IMR-90 (cell line): Measurements from ENCODE around the gene TBPL1. TPM values are rescaled to one million over a fixed set of nuclear protein-coding genes. Genes with fewer than 3 reads are reported as not detected.

Experiments
- ATAC-seq: fragments of 200-7000 bp; cut with Tn5 transposase; 2 replicates; pipeline ENCODE4 v1.9.1; 2020; ENCODE audit warnings: low read depth, mild to moderate bottlenecking, moderate library complexity
- BruUV-seq: library from RNA; stranded (reverse); fragments of 400-500 nt; replicated peaks from 2 replicates; lab custom pipeline; 2021; lab: Mats Ljungman, UMichigan
- CTCF ChIA-PET: fragments of 300-600 bp; formaldehyde crosslinking; extraction: SDS; loops from one replicate; lab custom pipeline; 2021; ENCODE audit warnings: antibody characterized with exemption; lab: Yijun Ruan, JAX
- POLR2A ChIA-PET: fragments of 300-600 bp; sonication (Branson Sonifier 250); formaldehyde crosslinking; loops from one replicate; lab custom pipeline; 2022; ENCODE audit warnings: antibody characterized with exemption; ENCODE audit not compliant: unreplicated experiment; lab: Charles Lee
- DNase-seq: peaks from one replicate; pipeline ENCODE4 v3.0.0; 2013
- H2AFZ ChIP-seq: replicated peaks from 2 replicates; pipeline ENCODE3; 2013; ENCODE audit warnings: low read length, mild to moderate bottlenecking; ENCODE audit not compliant: poor library complexity
- H2AK5ac ChIP-seq: 2 replicates; pipeline ENCODE4 v1.6.1; 2013; ENCODE audit warnings: low read depth, low read length, inconsistent platforms
- H2AK9ac ChIP-seq: replicated peaks from 2 replicates; pipeline ENCODE3; 2013; ENCODE audit warnings: mild to moderate bottlenecking, low read depth, low read length, moderate library complexity; ENCODE audit not compliant: poor library complexity
- H2BK120ac ChIP-seq: 2 replicates; pipeline ENCODE4 v1.6.1; 2013; ENCODE audit warnings: low read depth, low read length, inconsistent platforms
- H2BK15ac ChIP-seq: 3 replicates; pipeline ENCODE4 v1.6.1; 2013; ENCODE audit warnings: low read depth, low read length, inconsistent platforms
- H2BK20ac ChIP-seq: 2 replicates; pipeline ENCODE4 v1.6.1; 2013; ENCODE audit warnings: low read depth, mild to moderate bottlenecking, inconsistent platforms, low read length, moderate library complexity
- H2BK5ac ChIP-seq: 2 replicates; pipeline ENCODE4 v1.6.1; 2013; ENCODE audit warnings: mild to moderate bottlenecking, low read depth, low read length, inconsistent platforms; ENCODE audit not compliant: poor library complexity, severe bottlenecking
- H3K14ac ChIP-seq: replicated peaks from 2 replicates; pipeline ENCODE4 v1.6.1; 2013; ENCODE audit warnings: low read depth, low read length, inconsistent platforms
- H3K18ac ChIP-seq: 2 replicates; pipeline ENCODE4 v1.6.1; 2013; ENCODE audit warnings: low read depth, low read length, control low read depth
- H3K23ac ChIP-seq: 2 replicates; pipeline ENCODE4 v1.6.1; 2013; ENCODE audit warnings: low read depth, low read length, inconsistent platforms
- H3K27ac ChIP-seq: 2 replicates; pipeline ENCODE4 v1.5.1; 2013; ENCODE audit warnings: mild to moderate bottlenecking, control low read depth, low read length; ENCODE audit not compliant: insufficient read depth
- H3K27me3 ChIP-seq: 2 replicates; pipeline ENCODE4 v1.6.1; 2013; ENCODE audit warnings: low read length; ENCODE audit not compliant: control insufficient read depth, insufficient read depth
- H3K36me3 ChIP-seq: 2 replicates; pipeline ENCODE4 v1.6.1; 2013; ENCODE audit warnings: low read length, mixed read lengths; ENCODE audit not compliant: control insufficient read depth, insufficient read depth
- H3K4ac ChIP-seq: 2 replicates; pipeline ENCODE4 v1.6.1; 2013; ENCODE audit warnings: low read depth, low read length, inconsistent platforms
- H3K4me1 ChIP-seq: 2 replicates; pipeline ENCODE4 v1.6.1; 2013; ENCODE audit warnings: low read length, mixed read lengths; ENCODE audit not compliant: control insufficient read depth, insufficient read depth
- H3K4me2 ChIP-seq: 2 replicates; pipeline ENCODE4 v1.6.1; 2013; ENCODE audit warnings: low read depth, mild to moderate bottlenecking, control low read depth, low read length, moderate library complexity
- H3K4me3 ChIP-seq: 2 replicates; pipeline ENCODE4 v1.5.1; 2013; ENCODE audit warnings: low read depth, mild to moderate bottlenecking, control low read depth, low read length, moderate library complexity; ENCODE audit not compliant: insufficient read depth
- H3K56ac ChIP-seq: 2 replicates; pipeline ENCODE4 v1.6.1; 2013; ENCODE audit warnings: low read length, inconsistent platforms; ENCODE audit not compliant: insufficient read depth; ENCODE audit errors: extremely low read depth
- H3K79me1 ChIP-seq, 2 experiments: 2 replicates each; pipeline ENCODE4 v1.6.1; 2013; ENCODE audit warnings: low read length in 2 of 2, inconsistent platforms in 1 of 2, low read depth in 1 of 2
- H3K9ac ChIP-seq: 2 replicates; pipeline ENCODE4 v1.6.1; 2013; ENCODE audit warnings: low read depth, low read length, control low read depth
- H3K9me1 ChIP-seq: 2 replicates; pipeline ENCODE4 v1.6.1; 2013; ENCODE audit warnings: low read length, inconsistent platforms; ENCODE audit not compliant: insufficient read depth
- H3K9me3 ChIP-seq: 2 replicates; pipeline ENCODE4 v1.6.1; 2013; ENCODE audit warnings: low read length; ENCODE audit not compliant: control insufficient read depth, insufficient read depth
- H4K20me1 ChIP-seq: 2 replicates; pipeline ENCODE4 v1.6.1; 2013; ENCODE audit warnings: low read length, inconsistent platforms; ENCODE audit not compliant: insufficient read depth
- H4K5ac ChIP-seq: 2 replicates; pipeline ENCODE4 v1.6.1; 2013; ENCODE audit warnings: mild to moderate bottlenecking, low read depth, low read length, control low read depth
- H4K8ac ChIP-seq, 2 experiments: 2 replicates each; pipeline ENCODE4 v1.6.1; 2013; ENCODE audit warnings: low read depth in 2 of 2, low read length in 2 of 2, control low read depth in 1 of 2, inconsistent platforms in 1 of 2
- H4K91ac ChIP-seq: 2 replicates; pipeline ENCODE4 v1.6.1; 2013; ENCODE audit warnings: low read depth, low read length, inconsistent platforms; ENCODE audit not compliant: insufficient read depth
- BHLHE40 ChIP-seq: fragments of 150-350 bp; IDR thresholded peaks from 2 replicates; pipeline ENCODE4 v1.6.1; 2016; ENCODE audit warnings: mild to moderate bottlenecking, low read depth, low read length
- CEBPB ChIP-seq: IDR thresholded peaks from 2 replicates; pipeline ENCODE4 v1.6.1; 2012; ENCODE audit warnings: low read depth, low read length, improper control_type of control experiment
- CHD1 ChIP-seq: IDR thresholded peaks from 2 replicates; pipeline ENCODE4 v1.6.1; 2012; ENCODE audit warnings: low read depth, low read length, improper control_type of control experiment
- CTCF ChIP-seq: conservative IDR thresholded peaks from 2 replicates; pipeline ENCODE4 v1.5.1; 2012; ENCODE audit warnings: mild to moderate bottlenecking, low read depth, low read length, improper control_type of control experiment
- FOS ChIP-seq: fragments of 150-350 bp; IDR thresholded peaks from 2 replicates; pipeline ENCODE4 v1.6.1; 2016; ENCODE audit warnings: low read depth, low read length
- MAFK ChIP-seq: IDR thresholded peaks from 2 replicates; pipeline ENCODE4 v1.6.1; 2012; ENCODE audit warnings: low read depth, low read length, improper control_type of control experiment
- MAZ ChIP-seq: IDR thresholded peaks from 2 replicates; pipeline ENCODE4 v1.6.1; 2012; ENCODE audit warnings: low read depth, mild to moderate bottlenecking, low read length, improper control_type of control experiment, moderate library complexity, borderline replicate concordance
- MXI1 ChIP-seq: IDR thresholded peaks from 2 replicates; pipeline ENCODE4 v1.6.1; 2012; ENCODE audit warnings: low read depth, mild to moderate bottlenecking, low read length, moderate library complexity, borderline replicate concordance
- NFE2L2 ChIP-seq: fragments of 150-350 bp; IDR thresholded peaks from 2 replicates; pipeline ENCODE4 v1.6.1; 2016; ENCODE audit warnings: low read depth, mild to moderate bottlenecking, low read length
- POLR2A ChIP-seq: IDR thresholded peaks from 2 replicates; pipeline ENCODE4 v1.6.1; 2012; ENCODE audit warnings: mild to moderate bottlenecking, low read depth, low read length
- RAD21 ChIP-seq: IDR thresholded peaks from 2 replicates; pipeline ENCODE4 v1.6.1; 2012; ENCODE audit warnings: low read length, improper control_type of control experiment
- RCOR1 ChIP-seq: IDR thresholded peaks from 2 replicates; pipeline ENCODE4 v1.6.1; 2012; ENCODE audit warnings: mild to moderate bottlenecking, low read length, improper control_type of control experiment; ENCODE audit not compliant: insufficient replicate concordance
- RFX5 ChIP-seq: IDR thresholded peaks from 2 replicates; pipeline ENCODE4 v1.8.0; 2012; ENCODE audit warnings: low read depth, mild to moderate bottlenecking, low read length, moderate library complexity
- SMC3 ChIP-seq: fragments of 150-350 bp; IDR thresholded peaks from 2 replicates; pipeline ENCODE4 v1.6.1; 2016; ENCODE audit warnings: low read depth, mild to moderate bottlenecking, antibody characterized with exemption, low read length, moderate library complexity
- USF2 ChIP-seq: fragments of 150-350 bp; IDR thresholded peaks from 2 replicates; pipeline ENCODE4 v1.6.1; 2017; ENCODE audit warnings: mild to moderate bottlenecking, antibody characterized with exemption, low read length, low read depth
- WGBS, 2 experiments: methylation state at CpG; one replicate each; pipeline versions ENCODE4 v1.1.5 to v1.1.7; 2013; ENCODE audit warnings: missing lambda C conversion rate in 2 of 2; ENCODE audit not compliant: insufficient read length in 1 of 2; ENCODE audit errors: extremely low coverage in 2 of 2; 5-methylcytosine and 5-hydroxymethylcytosine counted together
- dilution Hi-C: fragments of 300-500 bp; cut with HindIII; formaldehyde crosslinking; loops from one replicate; pipeline ENCODE4 v1.14.3; 2018; ENCODE audit warnings: low sequenced_read_pairs; ENCODE audit not compliant: unreplicated experiment
- in situ Hi-C: fragments of 300-500 bp; cut with MboI; formaldehyde crosslinking; loops from 3 replicates; pipeline ENCODE4 v1.14.3; 2019; ENCODE audit warnings: low sequenced_read_pairs, inconsistent platforms, mixed read lengths
- intact Hi-C: fragments of 100-400 bp; cut with micrococcal nuclease; formaldehyde crosslinking; loops from 2 replicates; pipeline ENCODE4 v1.10.0; 2022
- polyA plus RNA-seq, 3 experiments: library from polyadenylated mRNA; depleted of rRNA; stranded (reverse); fragments of >200 nt; gene quantifications; 2 replicates each; pipeline ENCODE4 v1.2.3, GENCODE V29; 2012; ENCODE audit warnings: low replicate concordance in 1 of 3
- total RNA-seq: library from RNA; depleted of rRNA; stranded (reverse); fragments of >200 nt; gene quantifications from 2 replicates; pipeline ENCODE4 v1.2.3, GENCODE V29; 2012

TBPL1 gene
- total and polyA plus RNA-seq, 2 of the 4 experiments (the other 2 are of a cell fraction): 25.6 to 32.5 TPM

DNA sequence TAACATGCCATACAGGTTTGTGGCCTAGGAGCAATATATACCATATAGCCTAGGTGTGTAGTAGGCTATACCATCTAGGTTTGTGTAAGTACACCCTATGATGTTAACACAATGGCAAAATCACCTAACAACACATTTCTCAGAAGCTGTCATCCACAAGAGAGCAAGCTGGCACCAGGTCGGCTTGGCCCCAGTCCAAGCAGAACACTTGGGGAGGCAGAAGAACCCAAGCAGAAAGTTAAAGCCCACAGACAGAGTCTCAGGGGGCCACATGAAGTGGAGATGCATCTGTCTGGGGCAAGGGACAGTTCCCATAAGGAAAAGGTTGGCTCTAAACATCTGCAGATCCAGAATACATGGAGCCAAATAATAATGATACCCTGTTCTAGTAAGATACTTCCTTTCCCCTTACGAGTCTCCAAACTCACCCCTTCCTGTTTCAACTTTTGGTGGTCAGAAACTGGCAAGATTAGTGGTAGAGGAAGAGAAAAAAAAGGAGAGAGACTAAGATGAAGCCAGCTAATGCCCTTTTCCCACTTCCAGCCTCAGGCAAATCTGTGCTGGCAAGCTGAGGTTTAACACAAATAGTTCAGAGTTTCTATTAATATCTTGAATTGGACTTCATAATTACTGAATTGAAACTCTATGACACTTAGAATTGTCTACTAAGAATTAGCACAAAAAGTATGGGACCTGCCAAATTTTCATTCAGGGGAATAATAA lies 34.7 kb upstream of the TBPL1 start:
- H4K8ac ChIP-seq: peak overlapping the region in 1 of 2 experiments; percentile 2; a peak in 1 of 4 replicates
- in situ Hi-C loops (loop anchor here (5.0 to 25.0 kb wide), 4 partner anchors 351 to 1094 kb away; no protein-coding TSS in a partner anchor), dilution Hi-C loops (no loop called here), intact Hi-C loops (loop anchor here (5.0 to 10.0 kb wide), 2 partner anchors 676 to 734 kb away; partner anchors contain the start of gene EYA4)
- H3K23ac ChIP-seq: no peak overlapping the region
- peaks cover 6% of the 10 kb centered on the region; the same call in 1 of the 2 replicates for H3K4me1 ChIP-seq
- no peaks in the 10 kb centered on the region for H3K9me3 ChIP-seq
- no peaks in the 10 kb centered on the region for H3K79me1 ChIP-seq
- no peak overlapping the region for H3K27ac ChIP-seq
- H2BK15ac ChIP-seq: 0 out of 3 replicates have a peak overlapping the region, but pooled peaks have one; percentile 12
- H3K9me1 ChIP-seq: no peaks in the 10 kb centered on the region
- H3K36me3 ChIP-seq: no peaks in the 10 kb centered on the region
- BruUV-seq: no TSS peak
- no CpG with 5 or more reads among the region's 2 CpGs for WGBS, 2 experiments
- ChIA-PET CTCF (interaction anchor here (0.7 to 3.0 kb wide), 4 partner anchors 178 to 1088 kb away, joined by 3 to 37 read pairs (median 5); no protein-coding TSS in a partner anchor), POLR2A (no interaction called here)
- no peak overlapping the region for H2BK5ac ChIP-seq
- ATAC-seq: no peak
- no peaks in the 10 kb centered on the region for H4K20me1 ChIP-seq
- H2BK20ac ChIP-seq: no peak overlapping the region
- H2AK9ac ChIP-seq: no peak overlapping the region
- no peak for DNase-seq
- H4K5ac ChIP-seq: peak overlapping the region; percentile 34
- no peaks in the 10 kb centered on the region for H3K27me3 ChIP-seq
- peak overlapping the region; percentile 34; the same call in 1 of the 2 replicates for H3K18ac ChIP-seq
- H3K9ac ChIP-seq: no peak overlapping the region
- H3K4me3 ChIP-seq: no peak overlapping the region
- H2BK120ac ChIP-seq: no peak overlapping the region; the same call in 1 of the 2 replicates
- no peak overlapping the region for H2AFZ ChIP-seq
- peak overlapping the region; percentile 15; the same call in 1 of the 2 replicates for H3K4ac ChIP-seq
- H3K14ac ChIP-seq: 0 out of 2 replicates have a peak overlapping the region, but pooled peaks have one; percentile 19
- H3K4me2 ChIP-seq: no peak overlapping the region
- 0 out of 2 replicates have a peak overlapping the region, but pooled peaks have one; percentile 47 for H4K91ac ChIP-seq
- H3K56ac ChIP-seq: no peak overlapping the region
- peak overlapping the region; percentile 67; the same call in 1 of the 2 replicates for H2AK5ac ChIP-seq
- TF ChIP-seq POLR2A (no peak), USF2 (no peak), BHLHE40 (no peak), MXI1 (no peak), CEBPB (no peak), RAD21 (no peak), RCOR1 (no peak), RFX5 (no peak), SMC3 (no peak), CTCF (no peak), CHD1 (no peak), MAFK (no peak), NFE2L2 (no peak), MAZ (no peak), FOS (no peak)
